Panc1 (cell line): ENCODE results near the gene RLN3. TPM values are rescaled to one million over a fixed set of nuclear protein-coding genes. Genes with fewer than 3 reads are reported as not detected.

ENCODE experiments used
- ATAC-seq: fragments of 200-7000 bp; cut with Tn5 transposase; 2 replicates; pipeline ENCODE4 v1.9.1; 2020; ENCODE audit warnings: mild to moderate bottlenecking, moderate library complexity
- BruUV-seq: library from RNA; stranded (reverse); fragments of 400-500 nt; replicated peaks from 2 replicates; lab custom pipeline; 2021; lab: Mats Ljungman, UMichigan
- CTCF ChIA-PET: fragments of 300-600 bp; sonication (Branson Sonifier 250); formaldehyde crosslinking; loops from one replicate; lab custom pipeline; 2022; ENCODE audit warnings: antibody characterized with exemption; lab: Charles Lee
- POLR2A ChIA-PET: fragments of 300-600 bp; sonication (Branson Sonifier 250); formaldehyde crosslinking; loops from one replicate; lab custom pipeline; 2022; ENCODE audit warnings: antibody characterized with exemption; lab: Charles Lee
- DNase-seq: peaks from one replicate; pipeline ENCODE4 v3.0.0-alpha.2; 2010; ENCODE audit warnings: low read depth, low spot score
- H3K27ac ChIP-seq: 2 replicates; pipeline ENCODE4 v1.5.1; 2011; ENCODE audit warnings: mild to moderate bottlenecking, low read length, inconsistent platforms
- H3K27me3 ChIP-seq: fragments of 200-500 bp; sonication (Bioruptor generic); 2 replicates; pipeline ENCODE4 v1.6.0; 2014; ENCODE audit warnings: low read length, inconsistent platforms; ENCODE audit not compliant: control insufficient read depth, insufficient read depth
- H3K36me3 ChIP-seq: fragments of 200-500 bp; sonication (Bioruptor generic); 2 replicates; pipeline ENCODE4 v1.5.1; 2014; ENCODE audit warnings: inconsistent platforms, mild to moderate bottlenecking, low read length, moderate library complexity; ENCODE audit not compliant: control insufficient read depth, insufficient read depth
- H3K4me1 ChIP-seq: 2 replicates; pipeline ENCODE4 v1.5.1; 2011; ENCODE audit warnings: inconsistent platforms, mild to moderate bottlenecking, low read length, moderate library complexity; ENCODE audit not compliant: control insufficient read depth, insufficient read depth
- H3K4me3 ChIP-seq, 2 experiments: 2 replicates each; pipeline ENCODE4 v1.5.1; 2011 to 2012; ENCODE audit warnings: low read depth in 2 of 2, low read length in 2 of 2, mild to moderate bottlenecking in 2 of 2, inconsistent platforms in 1 of 2, moderate library complexity in 1 of 2
- H3K9me3 ChIP-seq: fragments of 200-500 bp; sonication (Bioruptor generic); 2 replicates; pipeline ENCODE4 v1.5.1; 2014; ENCODE audit warnings: low read depth, mild to moderate bottlenecking, inconsistent platforms, low read length, moderate library complexity; ENCODE audit not compliant: control insufficient read depth, insufficient read depth
- CTCF ChIP-seq: fragments of 450-650 bp; IDR thresholded peaks from 2 replicates; pipeline ENCODE4 v1.5.1; 2017; ENCODE audit warnings: mild to moderate bottlenecking
- POLR2AphosphoS5 ChIP-seq: IDR thresholded peaks from 2 replicates; pipeline ENCODE4 v1.6.1; 2012; ENCODE audit warnings: mild to moderate bottlenecking, low read depth, low read length, moderate library complexity
- REST ChIP-seq, 2 experiments: IDR thresholded peaks; 2 replicates each; pipeline ENCODE4 v1.6.1; 2011 to 2012; ENCODE audit warnings: low read depth in 2 of 2, control low read depth in 1 of 2, low read length in 1 of 2, mild to moderate bottlenecking in 1 of 2, moderate library complexity in 1 of 2; ENCODE audit not compliant: insufficient read depth in 1 of 2
- SIN3A ChIP-seq: IDR thresholded peaks from 2 replicates; pipeline ENCODE4 v1.6.1; 2012; ENCODE audit warnings: low read depth, mild to moderate bottlenecking, low read length, moderate library complexity, borderline replicate concordance; ENCODE audit not compliant: insufficient read depth
- TCF7L2 ChIP-seq: IDR thresholded peaks from 2 replicates; pipeline ENCODE4 v1.6.1; 2011; ENCODE audit warnings: mild to moderate bottlenecking, low read depth, low read length, inconsistent platforms
- in situ Hi-C: cut with HindIII; loops from 2 replicates; pipeline ENCODE4 v1.10.0; 2016; ENCODE audit warnings: low sequenced_read_pairs, low pct_unique_long_range_greater_than_20kb
- intact Hi-C: fragments of 100-400 bp; cut with micrococcal nuclease; formaldehyde crosslinking; loops from one replicate; pipeline ENCODE4 v1.10.0; 2022; ENCODE audit not compliant: unreplicated experiment
- total RNA-seq: library from RNA; stranded (reverse); gene quantifications from one replicate; pipeline ENCODE4 v1.2.1, GENCODE V29; 2021; ENCODE audit not compliant: unreplicated experiment

The RLN3 gene
- total RNA-seq, 1 experiment from 2014 or later = not detected

- ChIA-PET POLR2A (no interaction called here), CTCF (no interaction called here)
- no peak for ATAC-seq
- intact Hi-C loops = no loop called here
- no peak for TF ChIP-seq TCF7L2
- no peak for TF ChIP-seq REST (IDR thresholded peaks at IDR 0.05; ENCODE audit: insufficient read depth in 1 of 2, low read depth in 2 of 2, low read length in 1 of 2)
- TF ChIP-seq SIN3A = no peak
- no peak for TF ChIP-seq CTCF
- no peak for TF ChIP-seq POLR2AphosphoS5
- Histone ChIP-seq H3K4me3 (no peak overlapping the region), H3K27ac (no peak overlapping the region), H3K9me3 (no peaks in the 10 kb centered on the region), H3K27me3 (no peaks in the 10 kb centered on the region), H3K4me1 (peaks cover 8% of the 10 kb centered on the region), H3K36me3 (no peaks in the 10 kb centered on the region)
- no peak for DNase-seq
- BruUV-seq = no TSS peak
- in situ Hi-C loops = no loop called here
These were observed 43.8 kb upstream of the RLN3 start for GRCh38 chr19:13984186-13984585.

GRCh38 chr19:13984875-13985741 lies 42.8 kb upstream of the RLN3 start:
- no peaks in the 10 kb centered on the region for H3K9me3 ChIP-seq
- no peak for ATAC-seq
- in situ Hi-C loops (no loop called here), intact Hi-C loops (no loop called here)
- CTCF ChIA-PET = no interaction called here
- no peaks in the 10 kb centered on the region for H3K27me3 ChIP-seq
- no peak overlapping the region for H3K4me3 ChIP-seq
- H3K36me3 ChIP-seq = no peaks in the 10 kb centered on the region
- no TSS peak for BruUV-seq
- TF ChIP-seq SIN3A = no peak
- TF ChIP-seq TCF7L2 = no peak
- TF ChIP-seq POLR2AphosphoS5 = no peak
- TF ChIP-seq CTCF = no peak
- no peak for TF ChIP-seq REST (IDR thresholded peaks at IDR 0.05; ENCODE audit: insufficient read depth in 1 of 2, low read depth in 2 of 2, low read length in 1 of 2)
- H3K4me1 ChIP-seq = peaks cover 8% of the 10 kb centered on the region
- H3K27ac ChIP-seq = no peak overlapping the region
- no peak for DNase-seq
- POLR2A ChIA-PET = no interaction called here
